ENCODE data around the gene RNF32. TPM values are rescaled to one million over a fixed set of nuclear protein-coding genes. Genes with fewer than 3 reads are reported as not detected.

Gene RNF32
- total RNA-seq, result 0.15 and 0.32 TPM in 2 replicates

GRCh38 chr7:156640257-156640948 is at the start of gene RNF32:
Gene RNF32 (plus strand): TSS chr7:156640774. CDS start chr7:156643878, 3,104 bp downstream.

All from epithelial cell of umbilical artery (primary cell).